Right atrium auricular region (tissue), 2 donors: ENCODE data around the gene CXCR5. TPM values are rescaled to one million over a fixed set of nuclear protein-coding genes. Genes with fewer than 3 reads are reported as not detected.

Source experiments
- DNase-seq: peaks from one replicate; pipeline ENCODE4 v3.0.0-alpha.2; 2019; ENCODE audit warnings: low spot score
- H3K27ac ChIP-seq, 2 donors: fragments of 200-600 bp; sonication (generic); 1 replicate in 1 of 2; 2 replicates in 1 of 2; pipeline ENCODE4 v1.5.1; 2016 to 2019
- H3K27me3 ChIP-seq, 2 donors: fragments of 200-600 bp; sonication (generic); one replicate each; pipeline versions ENCODE4 v1.5.1 to v1.6.0; 2017 to 2019
- H3K36me3 ChIP-seq: fragments of 200-600 bp; sonication (generic); one replicate; pipeline ENCODE4 v1.5.1; 2016
- H3K4me1 ChIP-seq, 2 donors: fragments of 200-600 bp; sonication (generic); one replicate each; pipeline versions ENCODE4 v1.5.1 to v1.6.0; 2017 to 2019
- H3K4me3 ChIP-seq, 2 donors: fragments of 200-600 bp; sonication (generic); 1 replicate in 1 of 2; 2 replicates in 1 of 2; pipeline ENCODE4 v1.5.1; 2017 to 2019; ENCODE audit warnings: mild to moderate bottlenecking in 1 of 2, moderate library complexity in 1 of 2
- H3K9me3 ChIP-seq, 2 donors: fragments of 200-600 bp; sonication (generic); one replicate each; pipeline ENCODE4 v1.5.1; 2019
- CTCF ChIP-seq, 2 donors: fragments of 200-600 bp; sonication (generic); IDR thresholded peaks; one replicate each; pipeline ENCODE4 v1.5.1; 2019; ENCODE audit warnings: antibody characterized with exemption in 2 of 2
- total RNA-seq, 2 donors: library from RNA; depleted of rRNA; stranded (reverse); fragments of >200 nt; gene quantifications; one replicate each; pipeline ENCODE4 v1.1.0, GENCODE V29; 2016

The CXCR5 gene
- total RNA-seq, 2 donors from 2014 or later: 0.16 TPM; not detected in 1

- H3K4me3 ChIP-seq: peak overlapping the region in 1 of 2 donors; percentile 24
- DNase-seq: no peak
These were observed 13.0 kb upstream of the CXCR5 start for GRCh38 chr11:118870396-118871343.

DNA sequence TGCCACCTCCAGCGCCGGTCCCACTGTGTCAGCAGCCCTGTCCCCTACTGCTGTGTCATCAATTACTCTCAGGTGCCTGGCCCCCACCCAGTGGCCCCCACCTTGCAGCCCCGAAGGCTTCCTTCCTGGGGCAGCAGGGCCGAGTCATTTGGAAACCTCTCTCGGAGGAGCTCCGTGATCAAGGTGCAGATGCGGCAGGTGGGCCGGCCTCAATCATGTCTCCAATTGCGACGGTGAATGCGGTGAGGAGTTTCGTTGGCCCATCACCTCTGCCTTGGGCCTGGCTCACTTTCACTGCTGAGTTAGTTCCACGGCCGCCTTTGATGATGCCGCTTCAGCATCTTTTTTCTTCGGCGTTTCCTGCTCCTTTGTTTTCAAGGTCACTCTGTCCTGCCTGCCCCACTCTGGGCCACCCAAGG, 11.3 kb upstream of the CXCR5 start:
- H3K27ac ChIP-seq: no peak overlapping the region
- H3K4me3 ChIP-seq: no peak overlapping the region
- H3K9me3 ChIP-seq: no peaks in the 10 kb centered on the region
- no peak for DNase-seq
- H3K36me3 ChIP-seq: no peaks in the 10 kb centered on the region
- H3K27me3 ChIP-seq: no peaks in the 10 kb centered on the region
- no peak for TF ChIP-seq CTCF (IDR thresholded peaks at IDR 0.05)
- H3K4me1 ChIP-seq: peaks cover 0 to 16% of the 10 kb centered on the region in 2 donors

More at GRCh38 chr11:118870396-118871343, 13.0 kb upstream of the CXCR5 start:
- H3K27me3 ChIP-seq: no peaks in the 10 kb centered on the region
- peak in 1 of 2 donors; percentile 42 for TF ChIP-seq CTCF (IDR thresholded peaks at IDR 0.05)
- peaks cover 0 to 16% of the 10 kb centered on the region in 2 donors for H3K4me1 ChIP-seq
- H3K27ac ChIP-seq: peak overlapping the region; percentile 86 to 93
- H3K36me3 ChIP-seq: no peaks in the 10 kb centered on the region
- no peaks in the 10 kb centered on the region for H3K9me3 ChIP-seq

DNA sequence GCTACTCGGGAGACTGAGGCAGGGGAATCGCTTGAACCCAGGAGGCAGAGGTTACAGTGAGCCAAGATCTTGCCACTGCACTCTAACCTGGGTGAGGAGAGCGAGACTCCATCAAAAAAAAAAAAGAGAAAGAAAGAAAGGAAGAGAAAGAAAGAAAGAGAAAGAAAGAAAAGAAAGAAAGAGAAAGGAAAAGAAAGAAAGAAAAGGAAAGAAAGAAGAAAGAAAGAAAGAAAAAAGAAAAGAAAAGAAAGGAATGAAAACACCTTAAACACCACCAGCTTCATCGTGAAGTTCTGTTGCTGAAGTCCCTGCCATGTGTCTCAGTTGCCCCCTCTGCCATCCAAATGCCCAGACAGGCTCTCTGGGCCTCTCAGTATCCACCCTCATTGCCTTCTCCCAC, 9.9 kb upstream of the CXCR5 start:
- no peak for DNase-seq
- TF ChIP-seq CTCF (IDR thresholded peaks at IDR 0.05): no peak
- Histone ChIP-seq H3K9me3 (no peaks in the 10 kb centered on the region), H3K27ac (no peak overlapping the region), H3K27me3 (no peaks in the 10 kb centered on the region), H3K36me3 (no peaks in the 10 kb centered on the region), H3K4me1 (peaks cover 0 to 16% of the 10 kb centered on the region in 2 donors), H3K4me3 (no peak overlapping the region)

DNA sequence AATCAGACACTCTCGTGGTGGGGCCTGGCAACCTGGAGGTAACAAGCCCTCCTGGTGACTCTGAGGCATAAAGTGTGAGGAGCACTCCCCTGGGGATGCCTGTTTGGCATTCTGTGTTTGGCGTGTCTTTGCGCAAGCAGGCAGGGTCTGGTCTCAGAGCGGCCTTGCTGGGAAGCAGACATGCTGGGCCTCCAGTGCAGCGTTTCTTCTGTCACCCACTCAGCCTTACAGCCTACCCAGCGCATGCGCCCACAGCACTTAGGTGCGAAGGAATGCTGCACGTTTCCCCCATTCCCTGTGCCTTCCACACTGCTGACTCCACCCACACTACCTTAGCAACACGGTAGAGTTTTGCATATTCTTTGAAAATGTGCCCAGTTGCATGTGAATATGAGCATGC, 7.4 kb upstream of the CXCR5 start:
- no peak for TF ChIP-seq CTCF (IDR thresholded peaks at IDR 0.05)
- no peaks in the 10 kb centered on the region for H3K4me1 ChIP-seq
- no peak overlapping the region for H3K27ac ChIP-seq
- no peaks in the 10 kb centered on the region for H3K36me3 ChIP-seq
- no peak for DNase-seq
- no peak overlapping the region for H3K4me3 ChIP-seq
- no peaks in the 10 kb centered on the region for H3K27me3 ChIP-seq
- no peaks in the 10 kb centered on the region for H3K9me3 ChIP-seq

- no peaks in the 10 kb centered on the region for H3K4me1 ChIP-seq
- no peak for DNase-seq
- TF ChIP-seq CTCF (IDR thresholded peaks at IDR 0.05): no peak
- H3K9me3 ChIP-seq: no peaks in the 10 kb centered on the region
- H3K27ac ChIP-seq: no peak overlapping the region
- no peaks in the 10 kb centered on the region for H3K27me3 ChIP-seq
- no peaks in the 10 kb centered on the region for H3K36me3 ChIP-seq
- H3K4me3 ChIP-seq: no peak overlapping the region
These were observed 6.1 kb upstream of the CXCR5 start for GRCh38 chr11:118877487-118878162.
